ENCODE measurements around the gene TBL1X.

The TBL1X gene

DNA sequence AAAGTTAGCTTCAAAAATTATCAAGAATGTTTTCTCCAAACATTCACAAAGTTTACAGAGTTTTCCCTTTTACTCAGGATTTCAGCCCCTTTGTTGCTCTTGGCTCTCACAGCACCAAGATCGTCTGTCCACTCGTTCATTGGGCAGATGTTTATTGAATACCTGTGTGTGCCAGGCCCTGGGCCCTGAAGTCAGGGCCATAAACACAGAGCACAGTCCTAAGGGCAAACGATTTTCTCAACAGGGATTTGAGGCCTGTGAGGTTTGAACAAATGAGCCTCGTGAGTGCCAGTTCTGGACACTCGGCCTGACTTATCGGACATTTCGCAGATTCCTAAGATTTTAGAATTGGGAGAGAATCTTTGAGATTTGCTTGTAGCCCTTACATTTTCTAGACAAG is 142.1 kb downstream of the TBL1X start:
- no peak overlapping the region for H3K4me3 ChIP-seq (ENCODE audit: low read depth, low read length)
- no peak for DNase-seq (ENCODE audit: low read depth)

DNA sequence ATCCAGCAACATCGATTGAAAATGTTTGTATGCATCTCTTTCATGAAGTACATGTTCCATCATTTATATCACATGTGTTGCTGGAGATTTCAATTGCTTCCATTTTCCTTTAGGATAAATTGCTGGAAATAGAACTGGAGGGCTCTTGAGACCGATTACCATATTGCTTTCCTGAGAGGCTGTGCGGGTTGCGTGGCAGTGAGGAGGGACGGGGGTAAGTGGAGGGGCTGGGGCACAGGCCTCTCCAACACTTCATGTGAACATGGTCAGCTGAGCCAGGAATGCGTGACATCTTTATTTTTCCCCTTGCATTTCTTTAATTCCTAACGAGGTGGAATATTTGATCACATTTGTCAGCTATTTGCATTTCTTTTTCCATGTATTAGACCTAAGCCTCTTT is 144.6 kb downstream of the TBL1X start:
- no peak for DNase-seq (ENCODE audit: low read depth)

DNA sequence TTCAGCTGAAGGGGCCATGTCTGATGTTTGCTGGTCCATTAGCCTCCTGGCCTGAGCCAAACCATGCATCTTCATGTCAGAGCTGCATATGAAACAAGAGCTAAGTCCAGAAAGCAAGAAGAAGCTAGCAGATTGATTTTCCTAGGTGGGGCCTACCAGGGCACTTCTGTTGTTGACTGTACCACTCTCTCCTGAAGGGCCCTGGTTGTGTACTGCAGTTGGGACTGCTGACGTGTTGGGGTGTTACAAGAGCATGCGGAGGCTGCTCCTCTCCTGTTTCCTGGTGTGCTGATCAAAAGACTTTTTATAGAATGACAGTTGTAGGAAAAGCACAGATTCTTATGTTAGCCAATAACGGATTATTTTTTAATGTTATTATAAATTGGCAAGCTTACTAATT is 145.1 kb downstream of the TBL1X start:
- no peak overlapping the region for H3K4me3 ChIP-seq (ENCODE audit: low read depth, low read length)
- DNase-seq (ENCODE audit: low read depth): no peak

More for the DNA sequence above, 144.6 kb downstream of the TBL1X start:
- H3K4me3 ChIP-seq (ENCODE audit: low read depth, low read length): no peak overlapping the region

DNA sequence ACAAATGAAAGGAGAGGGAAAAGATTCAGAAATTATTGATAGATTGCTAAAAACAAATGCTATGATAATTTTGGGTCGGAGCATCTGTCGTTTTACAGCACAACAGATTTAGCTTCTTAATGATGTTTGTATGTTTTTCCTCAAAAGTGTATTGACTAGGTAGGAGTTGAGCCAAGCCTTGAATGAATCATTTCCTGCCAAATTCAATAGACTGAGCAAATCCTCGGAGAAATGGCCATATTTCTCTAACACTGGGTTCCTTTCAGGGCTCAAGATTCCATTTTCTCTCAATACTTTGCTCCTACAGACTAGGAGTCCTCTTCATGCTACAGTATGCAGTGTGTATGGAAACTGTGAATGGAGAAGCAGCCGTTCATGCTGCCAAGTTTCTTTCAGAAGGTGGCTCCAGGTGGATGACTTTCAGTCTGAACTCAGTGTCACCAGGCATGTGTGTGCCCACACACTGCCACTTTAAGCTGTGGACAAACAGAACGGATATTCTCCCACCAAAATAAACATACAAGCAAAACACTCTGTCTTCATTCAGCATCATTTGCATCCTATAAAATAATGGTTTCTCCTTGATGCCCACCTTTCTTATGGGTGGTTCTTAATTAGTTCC is 146.0 kb downstream of the TBL1X start:
- no peak for DNase-seq (ENCODE audit: low read depth)
- no peak overlapping the region for H3K4me3 ChIP-seq (ENCODE audit: low read depth, low read length)

DNA sequence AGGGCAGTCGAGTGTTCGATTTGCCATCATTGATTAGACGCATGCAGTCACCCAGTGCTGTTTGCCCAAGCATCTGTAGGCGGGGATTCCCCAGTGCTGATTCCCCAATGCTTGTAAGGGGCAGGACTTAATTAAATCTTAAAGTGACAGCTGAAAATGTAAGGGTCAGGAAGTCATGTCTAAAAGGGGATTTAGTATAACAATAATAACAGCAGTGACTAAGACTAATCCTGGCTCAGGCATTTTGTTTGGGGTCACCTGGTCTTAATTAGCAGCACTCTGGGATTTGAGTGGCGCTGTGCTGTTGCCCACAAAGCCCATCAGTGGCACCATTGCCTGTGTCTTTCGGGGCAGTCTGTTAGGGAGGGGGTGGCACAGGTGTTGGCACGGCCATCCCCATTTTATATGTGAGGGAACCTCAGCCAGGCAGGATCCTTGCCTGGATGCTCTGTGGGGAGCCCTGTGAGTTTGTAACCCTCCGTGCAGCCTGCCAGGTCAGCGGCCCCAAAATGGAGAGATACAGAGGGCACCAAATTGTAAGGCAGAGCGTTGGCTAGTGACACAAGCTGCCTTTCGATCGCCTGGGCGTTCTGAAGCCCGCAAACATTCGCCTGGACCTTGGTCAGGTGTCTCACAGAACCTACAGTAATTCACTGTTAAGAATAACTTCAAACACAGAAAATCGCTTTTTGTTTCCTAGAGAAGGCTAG is 146.7 kb downstream of the TBL1X start:
- DNase-seq (ENCODE audit: low read depth): no peak
- no peak overlapping the region for H3K4me3 ChIP-seq (ENCODE audit: low read depth, low read length)

DNA sequence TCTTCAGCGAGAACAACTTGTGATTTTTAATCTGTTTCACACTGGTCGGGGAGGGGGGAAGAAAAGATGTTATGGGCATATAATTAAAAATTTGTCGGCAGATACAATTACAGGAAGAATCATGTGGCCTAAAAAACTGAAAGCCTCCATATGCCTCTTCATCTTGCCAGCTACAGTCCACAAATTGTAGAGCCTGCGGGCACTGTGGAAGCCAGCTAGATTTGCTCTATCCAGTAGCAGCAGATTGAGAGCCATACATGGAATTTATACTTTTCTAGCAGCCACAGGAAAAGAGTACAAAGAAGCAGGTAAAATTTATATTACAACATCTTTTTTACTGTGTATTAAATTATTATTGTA is 147.3 kb downstream of the TBL1X start:
- no peak for DNase-seq (ENCODE audit: low read depth)
- no peak overlapping the region for H3K4me3 ChIP-seq (ENCODE audit: low read depth, low read length)

DNA sequence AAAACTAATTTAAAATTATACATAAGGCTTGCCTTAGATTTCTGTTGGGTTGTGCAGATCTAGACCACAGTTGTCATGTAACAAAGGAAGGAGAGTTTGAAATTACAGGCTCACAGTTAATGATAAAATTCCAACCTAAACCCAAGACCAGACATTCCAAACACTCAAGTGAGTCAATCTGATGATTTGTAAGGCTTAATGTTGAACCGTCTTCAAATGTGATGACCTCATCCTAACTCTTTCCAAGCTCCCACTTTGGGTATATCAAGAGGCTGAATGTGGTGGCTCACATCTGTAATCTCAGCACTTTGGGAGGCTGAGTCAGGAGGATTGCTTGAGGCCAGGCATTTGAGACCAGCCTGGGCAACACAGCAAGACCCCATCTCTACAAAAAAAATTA is 149.2 kb downstream of the TBL1X start:
- DNase-seq (ENCODE audit: low read depth): no peak
- no peak overlapping the region for H3K4me3 ChIP-seq (ENCODE audit: low read depth, low read length)

DNA sequence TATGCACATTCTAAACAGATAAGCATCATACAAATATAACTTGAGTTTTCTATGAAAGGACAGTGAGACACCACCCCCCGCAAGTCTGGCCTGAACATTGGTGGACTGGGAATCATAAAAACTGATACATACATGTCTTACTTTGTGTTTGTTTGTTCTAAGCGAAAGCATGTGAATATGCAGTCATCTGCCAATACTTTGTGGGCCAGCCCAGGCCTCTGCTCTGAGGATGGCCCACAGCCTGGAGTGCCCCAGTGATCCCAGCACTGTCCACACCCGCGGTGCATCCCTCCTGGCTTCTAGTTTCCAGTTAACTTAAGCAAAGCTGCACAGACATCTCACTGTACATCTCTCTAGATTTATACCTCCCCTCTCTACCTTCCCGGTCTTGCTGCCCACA is 154.3 kb downstream of the TBL1X start:
- no peak for DNase-seq (ENCODE audit: low read depth)
- H3K4me3 ChIP-seq (ENCODE audit: low read depth, low read length): no peak overlapping the region

DNA sequence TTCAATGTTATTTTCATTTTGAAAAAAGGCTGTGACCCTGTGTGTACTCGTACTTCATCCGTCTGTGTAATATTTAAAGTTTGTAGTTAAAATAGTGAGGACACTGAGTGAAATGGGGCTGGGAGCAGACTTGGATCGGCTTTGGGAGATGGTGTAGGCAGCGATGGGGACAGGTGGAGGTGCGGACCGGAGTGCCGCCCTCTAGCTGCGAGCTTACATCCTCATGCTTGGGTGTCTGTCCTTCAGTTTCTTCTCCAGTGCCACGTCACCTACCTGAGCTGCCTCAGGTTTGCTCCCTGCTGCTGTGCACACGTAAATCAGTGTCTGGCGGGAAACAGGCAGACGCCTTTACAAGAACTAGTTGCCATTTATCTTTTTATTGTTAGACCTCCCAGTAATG is 154.7 kb downstream of the TBL1X start:
- no peak overlapping the region for H3K4me3 ChIP-seq (ENCODE audit: low read depth, low read length)
- DNase-seq (ENCODE audit: low read depth): no peak

DNA sequence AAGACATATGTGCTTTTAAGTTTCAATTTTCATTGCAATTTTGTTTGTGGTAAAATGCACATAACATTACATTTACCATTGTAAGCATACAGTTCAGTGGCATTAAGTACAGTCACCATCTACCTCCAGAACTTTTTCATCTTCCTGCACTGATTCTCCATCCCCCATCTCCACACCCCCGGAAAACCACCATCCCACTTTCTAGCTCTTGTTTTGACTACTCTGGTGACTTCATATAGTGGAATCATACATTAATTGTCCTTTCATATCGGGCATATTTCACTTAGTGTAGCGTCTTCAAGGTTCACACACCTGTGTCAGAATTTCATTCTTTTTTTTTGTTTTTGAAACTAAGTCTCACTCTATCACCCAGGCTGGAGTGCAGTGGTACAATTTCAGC is 157.3 kb downstream of the TBL1X start:
- DNase-seq (ENCODE audit: low read depth): no peak
- no peak overlapping the region for H3K4me3 ChIP-seq (ENCODE audit: low read depth, low read length)

DNA sequence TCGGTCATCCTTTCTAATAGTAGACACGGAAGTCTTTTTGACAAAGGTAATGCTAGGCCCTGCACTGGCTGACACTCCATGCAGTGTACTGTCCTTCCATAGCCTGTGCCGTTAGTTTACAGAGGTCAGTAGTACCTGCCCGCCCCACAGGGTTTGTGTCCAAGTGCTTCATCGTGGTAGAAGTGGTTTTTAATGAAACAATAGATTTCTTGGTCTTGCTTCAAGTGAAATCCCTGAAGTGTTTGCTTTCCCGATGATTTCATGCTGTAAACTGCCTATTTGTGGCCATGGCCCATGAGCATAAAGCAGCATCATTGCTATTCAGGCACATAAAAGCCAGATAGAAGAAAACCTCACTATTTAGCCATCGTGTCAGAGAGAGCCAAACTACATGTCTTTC is 161.5 kb downstream of the TBL1X start:
- no peak for DNase-seq (ENCODE audit: low read depth)
- no peak overlapping the region for H3K4me3 ChIP-seq (ENCODE audit: low read depth, low read length)

DNA sequence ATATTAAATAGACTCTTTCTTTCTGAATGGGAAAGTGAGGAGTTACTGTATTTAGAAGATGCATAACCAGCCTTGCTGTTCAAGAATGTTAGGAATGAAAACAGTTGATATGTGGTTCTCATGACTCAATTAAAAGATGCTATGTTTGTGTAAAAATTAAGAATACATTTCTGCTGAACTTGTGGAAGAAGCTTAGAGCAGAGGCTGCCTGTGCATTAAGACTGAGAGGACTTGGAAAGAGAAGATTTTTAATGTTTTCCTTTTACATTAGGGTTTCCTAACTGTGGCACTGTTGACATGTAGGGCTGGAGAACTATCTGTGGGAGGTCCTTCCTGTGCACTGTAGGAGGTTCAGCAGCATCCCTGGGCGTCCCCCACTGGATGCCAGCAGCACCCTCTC is 163.1 kb downstream of the TBL1X start:
- no peak for DNase-seq (ENCODE audit: low read depth)
- no peak overlapping the region for H3K4me3 ChIP-seq (ENCODE audit: low read depth, low read length)

DNA sequence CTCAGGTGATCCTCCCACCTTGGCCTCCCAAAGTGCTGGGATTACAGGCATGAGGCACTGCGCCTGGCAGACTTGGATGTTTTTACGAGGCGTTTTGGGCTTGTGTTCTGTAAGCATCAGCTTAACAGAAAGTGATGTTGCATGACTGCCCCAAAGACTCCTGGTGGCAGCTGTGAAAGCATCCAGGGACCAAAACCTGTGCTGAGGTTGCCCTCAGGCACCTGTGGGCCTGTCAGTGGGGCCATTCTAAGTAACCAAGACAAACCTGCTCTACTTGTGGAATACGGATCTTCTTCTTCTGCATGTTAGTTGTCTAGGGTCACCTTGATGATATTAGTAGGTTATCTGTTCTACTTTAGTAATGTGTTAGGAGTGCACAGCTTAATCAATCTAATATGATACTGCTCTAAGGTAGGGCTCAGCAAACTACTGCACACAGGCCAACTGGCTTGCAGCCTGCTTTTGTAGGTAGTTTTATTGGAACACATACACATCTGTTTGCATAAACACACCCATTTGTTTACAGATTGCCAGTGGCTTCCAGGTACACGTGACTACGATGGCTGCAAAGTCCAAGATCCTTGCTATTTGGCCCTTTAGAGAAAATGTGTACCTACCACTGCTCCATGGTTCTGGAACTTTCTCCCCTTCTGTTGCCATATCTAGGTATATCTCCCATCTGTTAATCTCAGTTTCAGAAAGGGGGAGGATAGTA is 164.1 kb downstream of the TBL1X start:
- no peak for DNase-seq (ENCODE audit: low read depth)
- H3K4me3 ChIP-seq (ENCODE audit: low read depth, low read length): no peak overlapping the region

DNA sequence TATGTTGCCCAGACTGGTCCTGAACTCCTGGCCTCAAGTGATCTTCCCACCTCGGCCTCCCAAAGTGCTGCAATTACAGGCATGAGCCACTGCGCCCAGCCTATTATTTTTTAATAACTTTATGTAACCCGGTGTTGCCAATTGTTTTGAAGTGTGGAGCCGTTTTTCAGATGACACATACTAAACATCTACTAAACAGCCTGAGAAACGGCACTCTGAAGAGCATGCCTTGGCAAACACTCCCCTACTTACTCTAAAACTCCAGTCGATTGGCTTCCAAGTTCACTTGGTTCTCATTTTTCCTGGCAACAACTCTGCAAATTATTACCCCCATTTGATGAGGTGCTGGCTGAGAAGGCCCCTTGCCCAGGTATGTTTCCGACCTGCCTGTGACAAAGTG is 169.7 kb downstream of the TBL1X start:
- no peak overlapping the region for H3K4me3 ChIP-seq (ENCODE audit: low read depth, low read length)
- no peak for DNase-seq (ENCODE audit: low read depth)

DNA sequence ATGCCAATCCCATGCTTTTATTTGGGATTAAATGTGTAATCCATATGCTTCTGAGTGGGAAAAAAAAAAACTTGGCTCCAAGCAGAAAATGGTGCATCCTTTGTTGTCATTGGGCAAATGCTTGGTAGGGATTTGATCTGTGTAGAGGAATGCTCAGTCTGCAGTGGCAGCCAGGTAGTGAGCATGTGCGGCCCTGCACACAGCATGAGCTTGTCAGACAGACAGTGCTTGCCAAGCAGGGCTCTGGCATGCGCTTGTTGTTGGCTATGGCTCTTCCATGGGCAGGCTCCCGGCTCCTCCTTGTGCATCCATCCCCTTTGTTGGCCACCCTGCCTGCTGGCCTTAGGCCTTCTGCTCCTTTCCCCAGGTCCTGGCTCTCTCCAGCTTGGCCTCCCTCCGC is 170.5 kb downstream of the TBL1X start:
- DNase-seq (ENCODE audit: low read depth): no peak
- H3K4me3 ChIP-seq (ENCODE audit: low read depth, low read length): no peak overlapping the region

DNA sequence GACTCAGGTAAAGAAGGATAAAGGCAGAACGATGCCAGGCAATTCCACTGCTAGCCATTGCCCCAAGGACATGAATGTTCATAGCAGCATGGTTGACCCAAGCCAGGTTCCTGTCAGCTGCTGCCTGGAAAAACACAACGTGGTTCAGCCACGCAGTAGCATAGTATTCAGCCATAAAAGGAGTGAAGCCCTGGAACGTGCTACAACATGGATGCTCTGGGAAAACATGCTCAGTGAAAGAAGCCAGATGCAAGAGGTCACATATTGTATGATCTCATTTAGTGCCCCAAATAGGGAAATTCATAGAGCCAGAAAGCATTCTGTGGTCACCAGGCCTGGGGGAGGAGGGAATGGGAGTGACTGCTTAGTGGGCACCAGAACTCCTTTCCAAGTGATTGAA is 170.9 kb downstream of the TBL1X start:
- no peak overlapping the region for H3K4me3 ChIP-seq (ENCODE audit: low read depth, low read length)
- DNase-seq (ENCODE audit: low read depth): no peak

DNA sequence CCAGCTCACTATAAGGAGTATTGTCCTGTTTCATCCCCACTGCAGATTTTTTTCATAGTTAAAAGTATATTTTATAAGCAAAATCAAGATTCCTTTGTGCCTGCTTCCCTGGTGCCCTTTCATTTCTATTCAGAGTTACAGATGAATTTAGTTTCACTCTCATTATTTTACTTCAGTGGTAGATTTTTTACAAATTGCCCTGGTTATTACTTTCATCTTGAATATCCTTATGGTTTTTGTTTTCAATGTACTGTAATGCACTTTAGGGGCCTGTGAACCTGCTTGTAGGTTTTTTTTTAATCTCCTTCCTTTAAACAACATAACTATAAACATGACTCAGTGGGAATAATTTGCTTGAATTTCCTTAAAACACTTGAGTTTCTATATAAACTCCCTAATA is 174.0 kb downstream of the TBL1X start:
- DNase-seq (ENCODE audit: low read depth): no peak
- no peak overlapping the region for H3K4me3 ChIP-seq (ENCODE audit: low read depth, low read length)

DNA sequence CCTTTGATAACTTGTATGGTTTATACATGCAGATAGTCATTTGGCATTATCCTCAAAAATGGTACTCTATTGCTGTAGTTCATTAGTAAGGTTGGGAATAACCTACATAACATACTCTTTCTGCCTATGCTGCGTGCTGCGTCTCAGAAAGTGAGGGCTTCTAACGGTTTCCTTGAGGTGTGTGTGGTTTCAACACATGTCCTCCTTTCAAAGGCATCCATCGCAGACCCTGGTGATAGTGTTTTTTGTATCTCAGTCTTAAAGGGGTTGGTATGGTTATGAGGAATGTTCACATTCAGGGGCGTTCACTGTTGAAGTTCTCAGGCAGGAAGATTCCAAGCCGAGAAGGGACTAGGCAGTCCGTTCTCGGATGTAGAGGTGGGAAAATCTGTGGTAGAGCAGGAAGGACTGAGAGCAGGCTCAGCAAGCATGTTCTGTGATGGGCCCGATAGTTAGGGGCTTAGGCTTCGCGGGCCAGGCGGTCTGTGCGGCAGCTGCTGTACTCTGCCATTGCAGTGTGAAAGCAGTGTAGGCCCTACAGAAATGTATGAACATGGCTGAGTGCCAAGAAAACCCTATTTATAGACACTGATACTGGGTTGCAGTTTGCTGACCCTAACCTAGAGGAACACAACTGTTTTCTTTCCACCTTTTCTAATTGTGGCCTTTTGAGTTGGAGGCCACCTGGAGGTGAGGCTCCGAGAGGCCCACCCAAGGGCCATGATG is 177.6 kb downstream of the TBL1X start:
- no peak overlapping the region for H3K4me3 ChIP-seq (ENCODE audit: low read depth, low read length)
- no peak for DNase-seq (ENCODE audit: low read depth)

DNA sequence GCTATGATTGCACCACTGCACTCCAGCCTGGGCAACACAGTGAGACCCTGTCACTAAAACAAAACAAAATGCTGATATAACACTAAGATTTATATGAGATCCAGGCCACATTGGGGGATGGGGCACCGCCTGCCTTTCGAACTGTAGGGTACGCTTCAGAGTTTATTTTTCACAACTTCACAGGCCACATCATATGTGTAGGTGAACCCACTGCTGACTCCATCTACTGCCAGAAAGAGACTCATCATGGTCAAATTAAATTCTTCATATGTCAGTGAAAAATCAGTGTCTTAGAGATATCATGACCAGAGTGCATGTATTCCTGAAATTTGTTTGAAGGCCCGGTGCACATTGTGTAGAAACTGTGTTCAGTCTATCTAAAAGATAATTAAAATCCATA is 178.9 kb downstream of the TBL1X start:
- no peak for DNase-seq (ENCODE audit: low read depth)
- no peak overlapping the region for H3K4me3 ChIP-seq (ENCODE audit: low read depth, low read length)

DNA sequence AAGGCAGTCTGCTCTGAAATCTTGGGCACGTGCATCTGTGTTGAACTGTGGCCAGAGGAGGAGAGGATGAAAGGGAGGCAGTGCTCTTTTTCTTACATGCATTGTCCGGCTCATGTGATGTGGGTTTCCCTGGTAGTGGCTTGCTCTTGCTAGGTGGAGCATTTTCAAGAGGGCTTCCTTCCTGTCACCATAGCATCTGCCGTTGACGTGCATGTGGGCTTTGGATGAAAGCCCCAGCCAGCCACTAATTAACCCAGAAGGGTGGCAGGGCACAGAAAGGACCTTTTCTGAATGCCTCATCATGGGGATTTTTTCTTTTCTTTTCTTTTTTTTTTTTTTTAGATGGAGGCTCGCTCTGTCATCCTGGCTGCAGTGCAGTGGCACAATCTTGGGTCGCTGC is 179.5 kb downstream of the TBL1X start:
- H3K4me3 ChIP-seq (ENCODE audit: low read depth, low read length): no peak overlapping the region
- DNase-seq (ENCODE audit: low read depth): no peak

All from skeletal muscle cell (primary cell).